ENCODE measurements around the gene TFR2. TPM values are rescaled to one million over a fixed set of nuclear protein-coding genes. Genes with fewer than 3 reads are reported as not detected.

TFR2 gene
- total and polyA plus RNA-seq, 8 donors = 1.2 to 11.6 (median 3.2) TPM; not detected in 1

DNA sequence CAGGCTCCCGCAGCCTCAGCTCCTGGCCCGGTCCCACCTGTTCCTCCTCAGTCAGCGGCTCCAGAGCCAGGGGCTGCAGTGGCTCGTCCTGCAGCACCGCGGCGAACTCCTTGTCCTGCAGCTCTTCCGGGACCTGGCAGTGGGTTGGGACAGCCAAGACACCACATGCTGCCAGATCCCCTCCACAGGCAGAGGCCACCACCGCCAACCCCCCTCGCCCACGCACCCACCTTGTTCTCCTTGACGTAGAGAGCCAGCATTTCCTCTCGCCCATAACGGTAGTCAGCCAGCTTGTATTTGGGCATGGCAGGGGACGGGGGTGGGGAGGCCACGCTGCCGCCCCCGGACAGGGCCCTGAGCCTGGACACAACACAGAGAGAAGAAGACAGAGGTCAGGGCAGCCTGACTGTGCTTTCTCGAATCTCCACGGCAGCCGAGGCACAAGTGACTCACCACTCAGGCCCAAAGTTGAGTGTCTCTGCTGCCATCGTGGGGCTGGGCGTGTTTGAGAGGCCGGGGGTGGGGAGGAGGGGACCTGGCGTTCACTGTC lies 46.5 kb upstream of the TFR2 start:
- no peak overlapping the region for H3K27ac ChIP-seq
- peaks cover 56 to 72% (median 69%) of the 10 kb centered on the region in 4 donors for H3K36me3 ChIP-seq
- TF ChIP-seq POLR2AphosphoS5 (IDR thresholded peaks at IDR 0.05) (no peak), POLR2A (IDR thresholded peaks at IDR 0.05) (no peak), EP300 (IDR thresholded peaks at IDR 0.05) (no peak)
- TF ChIP-seq, protein P1, sequence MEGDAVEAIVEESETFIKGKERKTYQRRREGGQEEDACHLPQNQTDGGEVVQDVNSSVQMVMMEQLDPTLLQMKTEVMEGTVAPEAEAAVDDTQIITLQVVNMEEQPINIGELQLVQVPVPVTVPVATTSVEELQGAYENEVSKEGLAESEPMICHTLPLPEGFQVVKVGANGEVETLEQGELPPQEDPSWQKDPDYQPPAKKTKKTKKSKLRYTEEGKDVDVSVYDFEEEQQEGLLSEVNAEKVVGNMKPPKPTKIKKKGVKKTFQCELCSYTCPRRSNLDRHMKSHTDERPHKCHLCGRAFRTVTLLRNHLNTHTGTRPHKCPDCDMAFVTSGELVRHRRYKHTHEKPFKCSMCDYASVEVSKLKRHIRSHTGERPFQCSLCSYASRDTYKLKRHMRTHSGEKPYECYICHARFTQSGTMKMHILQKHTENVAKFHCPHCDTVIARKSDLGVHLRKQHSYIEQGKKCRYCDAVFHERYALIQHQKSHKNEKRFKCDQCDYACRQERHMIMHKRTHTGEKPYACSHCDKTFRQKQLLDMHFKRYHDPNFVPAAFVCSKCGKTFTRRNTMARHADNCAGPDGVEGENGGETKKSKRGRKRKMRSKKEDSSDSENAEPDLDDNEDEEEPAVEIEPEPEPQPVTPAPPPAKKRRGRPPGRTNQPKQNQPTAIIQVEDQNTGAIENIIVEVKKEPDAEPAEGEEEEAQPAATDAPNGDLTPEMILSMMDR (IDR thresholded peaks at IDR 0.05) = no peak
- WGBS, 5 donors = 77 to 84% (median 83%) methylated on average over 23 to 25 of the region's 25 CpGs
- intact Hi-C loops (cut with DNase I; ENCODE audit: low total_unique reads) = no loop called here
- no peak overlapping the region for H3K4me3 ChIP-seq
- DNase-seq = no peak
- H3K4me1 ChIP-seq = peaks cover 30 to 60% (median 45%) of the 10 kb centered on the region in 4 donors
- no peaks in the 10 kb centered on the region for H3K27me3 ChIP-seq
- no peaks in the 10 kb centered on the region for H3K9me3 ChIP-seq

DNA sequence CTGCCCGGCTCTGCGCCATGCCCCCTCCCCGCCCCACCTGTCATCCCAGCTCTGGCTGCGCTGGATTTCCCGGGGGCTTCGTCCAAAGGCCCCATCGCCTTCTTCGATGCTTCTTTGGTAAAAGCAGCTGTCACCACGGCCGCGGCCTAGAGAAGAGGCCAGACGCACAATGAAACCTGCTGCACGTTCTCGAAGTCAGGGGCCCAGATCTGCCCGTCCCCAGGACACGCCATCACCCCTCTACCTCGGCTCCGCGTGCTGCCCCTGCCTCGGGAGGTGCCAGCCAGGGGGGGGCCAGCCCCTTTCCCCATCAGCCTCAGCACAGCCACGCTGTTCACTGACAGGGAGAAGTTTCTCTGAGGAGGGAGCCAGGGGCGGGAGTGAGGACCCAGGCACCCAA lies 45.9 kb upstream of the TFR2 start:
- H3K4me3 ChIP-seq = no peak overlapping the region
- no peaks in the 10 kb centered on the region for H3K27me3 ChIP-seq
- no peaks in the 10 kb centered on the region for H3K9me3 ChIP-seq
- H3K36me3 ChIP-seq = peaks cover 62 to 78% (median 75%) of the 10 kb centered on the region in 4 donors
- WGBS, 5 donors = 88 to 93% (median 90%) methylated on average over 19 to 22 of the region's 22 CpGs
- H3K4me1 ChIP-seq = peaks cover 25 to 54% (median 39%) of the 10 kb centered on the region in 4 donors
- TF ChIP-seq EP300 (IDR thresholded peaks at IDR 0.05) (no peak), POLR2A (IDR thresholded peaks at IDR 0.05) (no peak), POLR2AphosphoS5 (IDR thresholded peaks at IDR 0.05) (no peak)
- TF ChIP-seq, protein P1 (IDR thresholded peaks at IDR 0.05) = no peak
- no peak overlapping the region for H3K27ac ChIP-seq
- intact Hi-C loops (cut with DNase I; ENCODE audit: low total_unique reads) = no loop called here
- no peak for DNase-seq

DNA sequence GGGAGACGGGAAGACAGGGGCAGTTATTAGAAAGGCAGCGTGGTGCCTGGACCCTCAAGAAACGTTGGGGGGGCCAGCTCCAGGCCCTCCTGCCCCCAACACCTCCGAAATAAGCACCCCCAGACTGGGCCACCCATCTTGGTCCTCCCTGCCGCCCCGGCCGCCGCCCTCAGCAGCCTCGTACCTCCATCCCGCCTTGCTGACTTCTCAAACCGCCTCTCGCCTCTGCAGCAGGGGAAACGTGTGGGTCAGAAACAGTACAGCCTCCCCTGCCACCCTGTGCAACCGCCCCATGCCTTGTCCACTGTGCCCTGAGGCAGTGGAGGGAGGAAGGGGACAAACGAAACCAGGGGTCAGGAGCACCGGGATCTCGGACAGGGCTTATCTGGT lies 45.5 kb upstream of the TFR2 start:
- no peaks in the 10 kb centered on the region for H3K9me3 ChIP-seq
- H3K27me3 ChIP-seq = no peaks in the 10 kb centered on the region
- H3K27ac ChIP-seq = no peak overlapping the region
- no peak overlapping the region for H3K4me3 ChIP-seq
- H3K36me3 ChIP-seq = peaks cover 67 to 82% (median 79%) of the 10 kb centered on the region in 4 donors
- peaks cover 20 to 50% (median 35%) of the 10 kb centered on the region in 4 donors for H3K4me1 ChIP-seq
- WGBS, 5 donors = 86 to 94% (median 90%) methylated on average over 17 of the region's 17 CpGs
- TF ChIP-seq POLR2AphosphoS5 (IDR thresholded peaks at IDR 0.05) = no peak
- TF ChIP-seq, protein P1 (IDR thresholded peaks at IDR 0.05) = no peak
- intact Hi-C loops (cut with DNase I; ENCODE audit: low total_unique reads) = no loop called here
- DNase-seq = no peak

DNA sequence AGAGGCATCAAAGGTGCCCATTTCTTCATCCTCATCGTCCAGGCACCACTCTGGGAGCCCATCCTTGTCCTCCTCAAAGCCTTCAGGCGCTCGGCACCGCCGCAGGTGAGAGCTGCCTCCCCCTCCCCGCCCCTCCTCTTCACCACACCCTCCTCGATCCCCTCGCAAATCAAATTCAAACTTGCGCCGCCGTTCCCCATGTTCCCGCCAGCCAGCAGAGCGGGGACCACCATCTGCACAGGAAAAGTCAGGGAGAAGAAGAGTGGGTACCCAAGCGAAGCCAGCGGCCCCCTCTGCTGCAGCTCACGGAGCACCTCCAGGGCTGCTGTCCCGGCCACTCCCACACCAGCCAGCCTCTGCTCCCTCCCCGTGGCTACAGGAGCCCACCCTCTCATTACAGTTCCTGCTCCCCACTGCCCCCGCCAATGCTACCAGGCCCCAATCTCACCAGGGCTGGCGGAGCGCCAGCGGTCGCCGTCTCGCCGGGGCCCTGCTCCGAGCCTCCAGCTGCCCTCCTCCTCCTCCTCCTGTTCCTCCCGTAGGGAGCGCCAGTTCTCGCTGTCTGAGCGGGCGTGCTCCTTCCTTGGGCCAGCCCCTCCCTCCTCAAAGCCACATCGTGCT lies 45.0 kb upstream of the TFR2 start:
- intact Hi-C loops (cut with DNase I; ENCODE audit: low total_unique reads) = no loop called here
- 79 to 84% (median 79%) methylated on average over 33 of the region's 33 CpGs for WGBS, 5 donors
- Histone ChIP-seq H3K27ac (no peak overlapping the region), H3K27me3 (no peaks in the 10 kb centered on the region), H3K9me3 (no peaks in the 10 kb centered on the region), H3K36me3 (peaks cover 70 to 87% (median 84%) of the 10 kb centered on the region in 4 donors), H3K4me1 (peaks cover 15 to 45% (median 30%) of the 10 kb centered on the region in 4 donors), H3K4me3 (no peak overlapping the region)
- TF ChIP-seq, protein P1 (IDR thresholded peaks at IDR 0.05) = no peak
- TF ChIP-seq EP300 (IDR thresholded peaks at IDR 0.05) (no peak), POLR2A (IDR thresholded peaks at IDR 0.05) (no peak), POLR2AphosphoS5 (IDR thresholded peaks at IDR 0.05) (no peak)
- DNase-seq = peak in 1 of 2 donors; percentile 25
